Measurements from ENCODE around the gene LRMDA.

DNA sequence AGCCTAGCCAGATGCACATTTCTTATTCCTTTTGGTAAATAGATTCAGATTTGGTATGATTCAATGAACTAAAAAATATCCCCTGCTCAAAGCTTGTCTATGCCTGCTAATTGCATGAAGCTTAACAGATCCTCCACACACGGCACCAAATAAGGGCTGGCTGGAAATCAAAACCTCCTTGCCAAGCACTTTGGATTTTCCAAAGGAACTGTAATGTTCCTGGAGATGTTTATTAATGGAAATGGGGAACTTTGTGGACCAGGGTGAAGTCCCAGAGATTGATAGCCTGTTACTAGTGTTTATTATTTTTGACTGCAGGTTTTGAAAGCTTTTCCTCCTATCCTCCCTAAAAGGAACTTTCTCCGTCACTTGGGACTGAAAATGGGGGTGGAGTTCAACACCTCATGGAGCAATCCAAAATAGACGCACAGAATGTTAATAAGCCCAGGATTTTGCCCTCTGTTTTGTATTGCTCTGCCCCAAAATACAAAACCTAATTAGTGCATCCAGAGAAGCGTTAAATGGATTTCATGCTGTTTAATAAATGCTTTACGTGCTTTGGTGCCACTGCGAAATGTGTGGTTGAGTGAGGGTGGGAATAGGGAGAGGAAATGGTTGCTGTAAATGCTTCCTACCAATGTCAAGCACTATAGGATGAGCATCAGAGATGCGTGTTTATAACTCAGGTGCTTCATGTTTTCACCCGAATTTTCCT is 1027.7 kb downstream of the LRMDA start:
- TF ChIP-seq, protein P1, sequence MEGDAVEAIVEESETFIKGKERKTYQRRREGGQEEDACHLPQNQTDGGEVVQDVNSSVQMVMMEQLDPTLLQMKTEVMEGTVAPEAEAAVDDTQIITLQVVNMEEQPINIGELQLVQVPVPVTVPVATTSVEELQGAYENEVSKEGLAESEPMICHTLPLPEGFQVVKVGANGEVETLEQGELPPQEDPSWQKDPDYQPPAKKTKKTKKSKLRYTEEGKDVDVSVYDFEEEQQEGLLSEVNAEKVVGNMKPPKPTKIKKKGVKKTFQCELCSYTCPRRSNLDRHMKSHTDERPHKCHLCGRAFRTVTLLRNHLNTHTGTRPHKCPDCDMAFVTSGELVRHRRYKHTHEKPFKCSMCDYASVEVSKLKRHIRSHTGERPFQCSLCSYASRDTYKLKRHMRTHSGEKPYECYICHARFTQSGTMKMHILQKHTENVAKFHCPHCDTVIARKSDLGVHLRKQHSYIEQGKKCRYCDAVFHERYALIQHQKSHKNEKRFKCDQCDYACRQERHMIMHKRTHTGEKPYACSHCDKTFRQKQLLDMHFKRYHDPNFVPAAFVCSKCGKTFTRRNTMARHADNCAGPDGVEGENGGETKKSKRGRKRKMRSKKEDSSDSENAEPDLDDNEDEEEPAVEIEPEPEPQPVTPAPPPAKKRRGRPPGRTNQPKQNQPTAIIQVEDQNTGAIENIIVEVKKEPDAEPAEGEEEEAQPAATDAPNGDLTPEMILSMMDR (IDR thresholded peaks at IDR 0.05): no peak
- no peak for TF ChIP-seq POLR2A (IDR thresholded peaks at IDR 0.05)
